Activated CD8-positive, alpha-beta memory T cell treated with anti-CD3 and anti-CD28 coated beads, Interleukin-2, amount 10 ng/mL, durations not matched to agents 7 days and 5 days (primary cell): Measurements from ENCODE around the gene GALK2. TPM values are rescaled to one million over a fixed set of nuclear protein-coding genes. Genes with fewer than 3 reads are reported as not detected.
"Not testable (repeated sequence)": the region's sequence is repeated elsewhere in the genome, so short reads cannot be mapped to it uniquely, and the experiment has no call there.

ENCODE experiments used
- ATAC-seq: fragments of 150-1000 bp; cut with Tn5 transposase; one replicate; pipeline ENCODE4 v1.10.0; 2021; ENCODE audit warnings: moderate library complexity
- CTCF ChIA-PET: fragments of 350-600 bp; sonication (Branson Sonifier 250); formaldehyde crosslinking; loops from one replicate; lab custom pipeline; 2021; ENCODE audit warnings: antibody characterized with exemption; lab: Charles Lee
- DNase-seq: peaks from one replicate; pipeline ENCODE4 v3.0.0-alpha.2; 2020
- H3K27ac Mint-ChIP-seq: one replicate; pipeline ENCODE4 v1.8.0; 2021; ENCODE audit warnings: mild to moderate bottlenecking, mixed read lengths
- H3K27me3 Mint-ChIP-seq: one replicate; pipeline ENCODE4 v1.8.0; 2021; ENCODE audit warnings: mixed read lengths
- H3K36me3 Mint-ChIP-seq: one replicate; pipeline ENCODE4 v1.8.0; 2021; ENCODE audit warnings: mild to moderate bottlenecking, mixed read lengths
- H3K4me1 Mint-ChIP-seq: one replicate; pipeline ENCODE4 v1.8.0; 2021; ENCODE audit warnings: mixed read lengths
- H3K4me3 Mint-ChIP-seq: one replicate; pipeline ENCODE4 v1.8.0; 2021; ENCODE audit warnings: mild to moderate bottlenecking, moderate library complexity, mixed read lengths
- H3K9me3 Mint-ChIP-seq: one replicate; pipeline ENCODE4 v1.8.0; 2022; ENCODE audit warnings: low read depth, mixed read lengths
- total RNA-seq, 2 experiments: library from RNA; stranded (reverse); gene quantifications; one replicate each; pipeline ENCODE4 v1.2.3, GENCODE V29; 2021

Gene GALK2
- total RNA-seq, 2 experiments from 2014 or later, result 27.0 to 30.9 TPM

DNA sequence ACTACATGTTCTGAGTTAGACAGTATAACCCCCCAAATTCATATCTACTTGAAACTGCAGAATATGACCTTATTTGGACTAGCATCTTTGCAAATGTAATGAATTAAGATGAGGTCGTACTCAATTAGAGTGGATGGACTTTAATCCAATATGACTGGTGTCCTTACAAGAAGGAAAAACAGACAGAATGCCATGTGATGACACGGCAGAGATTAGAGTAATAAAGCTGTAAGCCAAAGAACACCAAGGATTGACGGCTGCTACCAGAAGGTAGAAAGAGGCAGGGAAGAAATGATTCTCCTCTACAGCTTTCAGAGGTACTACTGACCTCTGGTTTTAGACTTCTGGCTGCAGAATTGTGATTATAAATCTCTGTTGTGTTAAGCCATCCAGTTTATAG lies 30.3 kb downstream of the GALK2 start:
- H3K27me3 Mint-ChIP-seq, result no peaks in the 10 kb centered on the region
- CTCF ChIA-PET, result no interaction called here
- DNase-seq (no peak), ATAC-seq (no peak)
- H3K9me3 Mint-ChIP-seq, result peaks cover 7% of the 10 kb centered on the region
- H3K4me3 Mint-ChIP-seq, result no peak overlapping the region
- no peak overlapping the region for H3K27ac Mint-ChIP-seq
- H3K4me1 Mint-ChIP-seq, result no peaks in the 10 kb centered on the region
- peaks cover 40% of the 10 kb centered on the region for H3K36me3 Mint-ChIP-seq

DNA sequence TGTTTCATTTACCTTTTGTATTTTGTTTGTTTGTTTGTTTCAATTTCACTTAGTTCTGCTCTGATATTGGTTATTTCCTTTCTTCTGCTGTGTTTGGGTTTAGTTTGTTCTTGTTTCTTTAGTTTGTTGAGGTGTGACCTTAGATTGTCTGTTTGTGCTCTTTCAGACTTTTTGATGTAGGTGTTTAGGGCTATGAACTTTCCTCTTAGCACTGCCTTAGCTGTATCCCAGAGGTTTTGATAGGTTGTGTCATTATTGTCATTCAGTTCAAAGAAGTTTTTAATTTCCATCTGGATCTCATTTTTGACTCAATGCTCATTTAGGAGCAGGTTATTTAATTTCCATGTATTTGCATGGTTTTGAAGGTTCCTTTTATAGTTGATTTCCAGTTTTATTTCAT lies 38.1 kb downstream of the GALK2 start:
- peaks cover 78% of the 10 kb centered on the region for H3K36me3 Mint-ChIP-seq
- CTCF ChIA-PET, H3K4me1 Mint-ChIP-seq, H3K27ac Mint-ChIP-seq, ATAC-seq, H3K27me3 Mint-ChIP-seq, DNase-seq, H3K4me3 Mint-ChIP-seq: not testable (repeated sequence)
- H3K9me3 Mint-ChIP-seq, result peaks cover 31% of the 10 kb centered on the region

DNA sequence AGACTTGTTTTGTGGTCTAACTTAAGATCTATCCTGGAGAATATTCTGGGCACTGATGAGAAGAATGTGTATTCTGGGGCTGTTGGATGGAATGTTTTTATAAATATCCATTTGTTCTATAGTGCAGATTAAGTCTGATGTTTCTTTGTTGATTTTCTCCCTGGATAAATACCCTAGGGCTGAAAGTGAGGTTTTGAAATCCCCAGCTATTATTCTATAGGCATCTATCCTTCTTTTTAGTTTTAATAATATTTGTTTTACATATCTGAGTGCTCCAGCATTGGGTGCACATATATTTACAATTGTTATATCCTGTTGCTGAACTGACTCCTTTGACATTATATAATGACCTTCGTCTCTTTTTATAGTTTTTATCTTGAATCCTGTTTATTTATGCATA lies 42.9 kb downstream of the GALK2 start:
- Mint-ChIP-seq H3K9me3 (peaks cover 23% of the 10 kb centered on the region), H3K4me3 (no peak overlapping the region), H3K36me3 (peaks cover 51% of the 10 kb centered on the region), H3K27ac (no peak overlapping the region), H3K4me1 (peaks cover 3% of the 10 kb centered on the region), H3K27me3 (no peaks in the 10 kb centered on the region)
- CTCF ChIA-PET, result no interaction called here
- no peak for DNase-seq
- no peak for ATAC-seq

DNA sequence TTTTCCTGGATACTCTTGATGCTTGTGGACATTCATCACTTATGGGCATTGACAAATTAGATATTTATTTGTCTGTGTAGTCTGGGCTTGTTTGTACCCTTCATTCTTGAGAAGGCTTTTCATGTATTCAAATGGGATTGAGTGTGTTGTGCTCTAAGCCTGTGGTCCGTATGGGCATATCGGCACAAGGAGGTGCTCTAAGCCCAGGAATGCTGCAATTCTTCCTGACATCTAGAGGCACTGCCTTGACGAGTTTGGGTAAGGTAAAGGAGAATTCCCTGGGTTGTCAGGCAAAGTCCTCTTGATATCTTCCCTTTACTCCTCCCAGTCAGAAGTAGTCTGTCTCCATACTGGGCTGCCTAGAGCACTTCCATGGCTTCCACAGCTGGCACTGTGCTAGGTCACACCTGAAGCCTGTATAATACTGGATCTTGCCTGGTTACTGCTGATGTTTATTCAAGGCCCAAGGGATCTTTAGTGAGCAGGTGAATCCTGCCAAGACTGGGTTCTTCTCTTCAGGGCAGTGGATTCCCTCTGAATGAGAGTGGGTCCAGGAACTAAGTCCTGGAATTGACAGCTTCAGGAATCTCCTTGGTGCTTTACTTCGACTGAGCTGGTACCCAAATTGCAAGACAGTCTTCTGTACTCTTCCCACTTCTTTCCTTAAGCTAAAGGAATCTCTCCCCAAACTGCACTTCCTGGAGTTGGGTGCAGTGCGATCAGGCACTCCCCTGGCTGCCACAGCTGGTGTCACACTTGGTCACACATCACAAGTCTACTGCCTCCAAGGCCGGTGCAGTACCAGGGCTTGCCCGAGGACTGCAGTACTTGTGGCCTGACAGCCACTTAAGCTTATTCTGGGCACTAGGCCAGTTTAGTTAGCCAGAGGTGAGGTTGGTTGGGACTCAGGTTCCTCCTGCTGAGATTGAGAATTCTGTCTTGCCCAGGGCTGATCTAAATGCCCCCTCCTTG lies 46.0 kb downstream of the GALK2 start:
- CTCF ChIA-PET, result no interaction called here
- H3K4me3 Mint-ChIP-seq, result no peak overlapping the region
- DNase-seq (no peak), ATAC-seq (no peak)
- H3K4me1 Mint-ChIP-seq, result peaks cover 2% of the 10 kb centered on the region
- peaks cover 8% of the 10 kb centered on the region for H3K9me3 Mint-ChIP-seq
- H3K36me3 Mint-ChIP-seq, result peaks cover 52% of the 10 kb centered on the region
- H3K27ac Mint-ChIP-seq, result no peak overlapping the region
- no peaks in the 10 kb centered on the region for H3K27me3 Mint-ChIP-seq

DNA sequence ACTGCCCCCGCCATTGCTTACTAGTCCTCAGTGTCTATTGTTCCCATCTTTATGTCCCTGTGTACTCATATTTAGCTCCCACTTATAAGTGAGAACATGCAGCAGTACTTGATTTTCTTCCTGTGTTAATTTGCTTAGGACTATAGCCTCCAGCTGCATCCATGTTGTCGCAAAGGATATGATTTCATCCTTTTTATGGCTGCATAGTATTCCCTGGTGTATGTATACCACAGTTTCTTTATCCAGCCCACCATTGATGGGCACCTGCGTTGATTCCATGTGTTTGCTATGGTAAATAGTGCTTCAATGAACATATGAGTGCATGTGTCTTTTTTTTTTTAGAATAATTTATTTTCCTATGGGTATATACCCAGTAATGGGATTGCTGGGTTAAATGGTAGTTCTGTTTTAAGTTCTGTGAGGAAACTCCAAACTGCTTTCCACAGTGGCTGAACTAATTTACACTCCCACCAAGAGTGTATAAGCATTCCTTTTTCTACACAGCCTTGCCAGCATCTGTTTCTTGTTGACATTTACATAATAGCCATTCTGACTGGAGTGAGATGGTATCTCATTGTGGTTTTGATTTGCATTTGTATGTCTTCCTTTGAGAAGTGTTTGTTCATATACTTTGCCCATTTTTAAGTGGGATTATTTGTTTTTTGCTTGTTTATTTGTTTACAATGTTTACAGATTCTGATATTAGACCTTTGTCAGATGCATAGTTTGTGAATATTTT lies 53.7 kb downstream of the GALK2 start:
- DNase-seq, result no peak
- Mint-ChIP-seq H3K36me3 (peaks cover 74% of the 10 kb centered on the region), H3K9me3 (peaks cover 16% of the 10 kb centered on the region), H3K4me1 (peaks cover 15% of the 10 kb centered on the region), H3K27ac (no peak overlapping the region), H3K27me3 (no peaks in the 10 kb centered on the region), H3K4me3 (no peak overlapping the region)
- CTCF ChIA-PET, result no interaction called here
- no peak for ATAC-seq

DNA sequence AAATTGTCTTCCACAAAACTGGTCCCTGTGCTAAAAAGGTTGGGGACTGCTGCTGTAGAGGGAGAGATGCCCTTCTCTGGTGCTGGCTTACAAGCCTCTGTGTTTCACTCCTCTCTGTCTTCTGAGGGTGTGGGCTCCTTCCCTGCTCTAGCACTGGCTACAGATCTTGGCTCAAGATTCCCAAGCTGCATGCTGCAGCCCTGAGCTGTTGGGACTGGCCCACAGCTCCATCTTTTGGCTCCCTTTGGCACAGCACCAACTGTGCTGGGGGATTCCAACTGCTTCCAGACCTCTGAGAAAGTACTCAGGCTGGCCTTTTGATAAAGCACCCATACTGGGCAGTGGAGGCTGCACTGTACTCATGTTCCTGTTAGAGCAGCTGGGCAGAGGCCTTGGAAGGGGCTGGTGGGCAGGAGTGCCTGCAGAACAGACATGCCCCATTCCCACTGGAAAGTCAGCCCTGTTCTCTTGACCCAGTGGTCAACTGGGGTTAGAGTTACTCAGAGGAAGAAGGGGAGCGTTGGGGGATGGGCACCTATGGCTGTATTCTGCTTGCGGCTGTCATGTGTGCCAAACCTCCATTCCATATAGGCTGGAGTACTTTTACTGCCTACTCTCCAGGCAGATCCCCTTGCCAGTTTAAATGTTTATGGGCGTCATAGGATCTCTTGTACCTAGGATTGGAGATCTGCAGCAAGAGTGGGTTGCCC lies 55.7 kb downstream of the GALK2 start:
- H3K36me3 Mint-ChIP-seq, result peaks cover 72% of the 10 kb centered on the region
- H3K4me3 Mint-ChIP-seq, result no peak overlapping the region

DNA sequence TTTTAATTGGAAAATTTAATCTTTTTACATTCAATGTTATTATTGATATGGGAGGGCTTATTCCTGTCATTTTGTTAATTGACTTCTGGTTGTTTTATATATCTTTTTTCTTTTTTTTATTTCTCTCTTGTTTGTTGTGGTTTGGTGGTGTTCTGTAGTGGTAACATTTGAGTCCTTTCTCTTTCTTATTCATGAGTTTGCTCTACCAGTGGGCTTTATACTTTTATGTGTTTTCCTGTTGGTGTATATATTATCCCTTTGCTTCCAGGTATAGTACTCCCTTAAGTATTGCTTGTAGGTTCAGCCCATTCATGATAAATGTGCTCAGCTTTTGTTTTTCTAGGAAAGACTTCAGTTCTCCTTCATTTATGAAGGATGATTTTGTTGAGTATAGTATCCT lies 57.6 kb downstream of the GALK2 start:
- ATAC-seq, result no peak
- peaks cover 14% of the 10 kb centered on the region for H3K9me3 Mint-ChIP-seq
- H3K36me3 Mint-ChIP-seq, result peaks cover 74% of the 10 kb centered on the region
- CTCF ChIA-PET, result interaction anchor here (1.3 kb wide), 1 partner anchor 8 kb away, joined by 6 read pairs; no protein-coding TSS in a partner anchor
- no peak overlapping the region for H3K4me3 Mint-ChIP-seq
- H3K27ac Mint-ChIP-seq, result no peak overlapping the region
- DNase-seq, result no peak
- peaks cover 24% of the 10 kb centered on the region for H3K4me1 Mint-ChIP-seq
- no peaks in the 10 kb centered on the region for H3K27me3 Mint-ChIP-seq

More for the DNA sequence above, 55.7 kb downstream of the GALK2 start:
- ATAC-seq (no peak), DNase-seq (no peak)
- no peak overlapping the region for H3K27ac Mint-ChIP-seq
- H3K4me1 Mint-ChIP-seq, result peaks cover 21% of the 10 kb centered on the region
- no peaks in the 10 kb centered on the region for H3K27me3 Mint-ChIP-seq
- CTCF ChIA-PET, result interaction anchor here (1.3 kb wide), 1 partner anchor 10 kb away, joined by 6 read pairs; no protein-coding TSS in a partner anchor
- peaks cover 17% of the 10 kb centered on the region for H3K9me3 Mint-ChIP-seq

DNA sequence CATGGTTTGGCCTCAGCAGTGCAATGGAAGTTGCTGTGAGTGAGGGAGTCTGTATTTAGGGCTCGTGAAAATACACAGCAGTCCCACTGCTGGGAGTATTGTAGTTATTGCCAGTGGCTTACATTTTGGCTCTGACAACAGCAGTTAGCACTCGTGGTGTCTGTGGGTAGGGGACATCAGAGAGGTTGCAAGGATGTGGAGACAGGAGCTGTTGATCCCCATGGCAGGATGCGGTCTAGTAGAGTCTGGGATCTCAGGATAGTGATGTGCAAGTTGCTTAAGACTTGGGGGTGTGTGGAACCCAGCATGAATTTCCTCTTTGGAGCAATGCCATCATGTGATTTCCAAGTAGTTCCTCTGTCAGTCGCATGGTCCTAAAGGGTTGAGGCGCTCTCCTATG lies 59.9 kb downstream of the GALK2 start:
- Mint-ChIP-seq H3K27ac (no peak overlapping the region), H3K9me3 (peaks cover 9% of the 10 kb centered on the region), H3K4me1 (peaks cover 32% of the 10 kb centered on the region), H3K4me3 (no peak overlapping the region), H3K27me3 (no peaks in the 10 kb centered on the region), H3K36me3 (peaks cover 70% of the 10 kb centered on the region)
- CTCF ChIA-PET, result no interaction called here
- ATAC-seq, result no peak
- no peak for DNase-seq

DNA sequence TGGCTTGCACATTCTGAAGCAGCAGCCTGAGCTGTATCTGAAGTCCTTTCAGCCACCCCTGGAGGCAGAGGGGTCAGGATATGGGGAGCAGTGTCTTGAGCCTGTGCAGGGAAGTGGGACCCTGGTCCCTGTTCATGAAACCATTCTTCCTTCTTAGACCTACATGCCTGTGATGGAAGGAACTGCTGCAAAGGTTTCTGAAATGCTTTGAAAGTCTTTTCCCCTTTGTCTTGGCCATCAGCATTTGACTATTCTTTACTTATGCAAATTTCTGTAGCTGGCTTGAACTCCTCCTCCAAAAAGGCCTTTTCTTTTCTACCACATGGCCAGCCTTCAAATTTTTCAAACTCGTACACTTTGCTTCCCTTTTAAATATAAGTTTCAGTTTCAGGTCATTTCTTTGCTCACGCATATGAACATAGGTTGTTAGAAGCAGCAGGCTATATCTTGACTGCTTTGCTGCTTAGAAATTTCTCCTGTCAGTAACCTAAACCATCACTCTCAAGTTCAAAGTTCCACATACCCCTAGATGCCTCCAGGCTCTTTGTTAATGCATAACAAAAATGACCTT lies 62.3 kb downstream of the GALK2 start:
- no peak overlapping the region for H3K4me3 Mint-ChIP-seq
- CTCF ChIA-PET, result no interaction called here
- no peak for ATAC-seq
- peaks cover 9% of the 10 kb centered on the region for H3K9me3 Mint-ChIP-seq
- H3K27ac Mint-ChIP-seq, result no peak overlapping the region
- H3K27me3 Mint-ChIP-seq, result no peaks in the 10 kb centered on the region
- peaks cover 54% of the 10 kb centered on the region for H3K36me3 Mint-ChIP-seq
- DNase-seq, result no peak
- H3K4me1 Mint-ChIP-seq, result peaks cover 39% of the 10 kb centered on the region

DNA sequence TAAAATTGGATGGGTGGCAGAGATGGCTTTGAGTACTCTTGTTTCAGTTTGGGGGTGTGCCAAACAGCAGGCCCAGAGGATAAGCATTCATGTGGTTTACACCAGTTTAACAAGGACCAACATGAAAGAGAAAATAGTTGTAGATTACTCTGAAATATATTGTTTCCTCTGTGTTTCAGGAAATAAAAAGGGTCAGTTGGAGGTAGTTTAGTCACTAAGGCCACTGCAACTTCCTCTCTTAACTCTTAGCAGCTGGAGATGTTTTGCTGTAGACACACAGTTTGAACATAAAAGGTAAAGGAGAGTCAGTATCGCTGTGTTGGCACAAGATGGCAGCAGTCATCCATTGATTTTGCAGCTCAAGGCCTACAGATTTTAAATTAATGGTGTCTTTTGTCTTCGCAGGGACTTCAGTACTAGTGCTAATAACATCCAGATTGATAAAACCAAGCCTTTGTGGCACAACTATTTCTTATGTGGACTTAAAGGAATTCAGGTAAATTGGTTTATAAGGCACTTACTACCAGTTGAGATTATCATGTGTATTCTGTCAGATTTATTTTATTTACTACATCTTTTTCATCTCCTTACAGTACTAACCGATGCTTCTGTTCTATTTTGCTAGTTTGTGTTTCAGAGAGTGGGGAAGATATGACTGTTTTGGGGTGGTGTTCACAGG lies 65.5 kb downstream of the GALK2 start:
- Mint-ChIP-seq H3K27me3 (no peaks in the 10 kb centered on the region), H3K9me3 (no peaks in the 10 kb centered on the region), H3K27ac (peak overlapping the region; percentile 74), H3K4me1 (peaks cover 25% of the 10 kb centered on the region), H3K4me3 (no peak overlapping the region), H3K36me3 (peaks cover 33% of the 10 kb centered on the region)
- peak; percentile 94 for ATAC-seq
- CTCF ChIA-PET, result interaction anchor here (0.6 to 3.7 kb wide), 17 partner anchors 9 to 1026 kb away, joined by 3 to 53 read pairs (median 4); partner anchors contain the start of genes CEP152, COPS2, FGF7 and GALK2
- DNase-seq, result peak; percentile 74

DNA sequence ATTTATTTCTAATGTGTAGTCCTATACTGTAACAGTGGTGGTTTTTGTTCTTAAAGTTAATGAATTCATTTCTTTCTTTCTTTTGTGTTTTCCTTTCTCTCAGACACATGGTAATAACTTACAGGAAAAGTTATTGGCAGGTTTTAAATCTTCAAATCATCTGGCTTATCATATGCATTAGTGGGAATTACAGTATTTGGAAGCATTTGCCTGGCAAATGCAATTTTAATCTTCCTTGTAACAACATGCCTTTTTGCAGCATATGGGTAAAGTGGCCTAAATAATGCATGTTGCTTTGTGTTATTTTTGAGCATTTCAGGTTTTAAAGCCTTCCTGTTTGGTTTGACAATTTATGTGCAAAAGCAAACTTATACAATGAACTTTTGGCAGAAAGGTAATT lies 66.8 kb downstream of the GALK2 start:
- no peak for ATAC-seq
- Mint-ChIP-seq H3K9me3 (no peaks in the 10 kb centered on the region), H3K4me3 (no peak overlapping the region), H3K36me3 (peaks cover 25% of the 10 kb centered on the region), H3K27ac (no peak overlapping the region), H3K4me1 (peaks cover 25% of the 10 kb centered on the region), H3K27me3 (no peaks in the 10 kb centered on the region)
- CTCF ChIA-PET, result interaction anchor here (1.1 to 3.7 kb wide), 6 partner anchors 11 to 767 kb away, joined by 3 to 53 read pairs (median 6); partner anchors contain the start of gene FGF7
- no peak for DNase-seq

DNA sequence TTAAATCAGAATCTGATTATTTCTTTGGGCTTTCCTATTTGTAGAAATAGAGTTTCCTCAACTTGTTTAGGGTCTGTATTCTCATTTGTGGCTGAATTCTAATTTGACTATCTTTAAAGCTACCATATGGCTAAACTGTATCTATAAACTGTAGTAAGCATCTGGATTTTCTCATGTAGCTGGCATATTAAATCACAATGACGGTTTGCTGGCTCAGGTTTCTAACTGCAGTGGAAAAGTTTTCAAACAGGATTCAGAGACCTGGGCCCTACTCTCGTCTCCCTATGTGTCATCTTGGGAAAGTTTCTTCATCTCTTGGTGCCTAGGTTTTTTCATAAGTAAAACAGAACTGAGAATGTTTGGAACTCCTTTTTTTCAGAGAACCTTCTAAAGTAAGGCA lies 68.3 kb downstream of the GALK2 start:
- Mint-ChIP-seq H3K4me3 (no peak overlapping the region), H3K9me3 (no peaks in the 10 kb centered on the region), H3K4me1 (peaks cover 18% of the 10 kb centered on the region), H3K36me3 (peaks cover 24% of the 10 kb centered on the region), H3K27ac (no peak overlapping the region), H3K27me3 (no peaks in the 10 kb centered on the region)
- no peak for ATAC-seq
- no peak for DNase-seq
- CTCF ChIA-PET, result interaction anchor here (1.5 to 3.7 kb wide), 2 partner anchors 184 to 189 kb away, joined by 3 to 53 read pairs; partner anchors contain the start of gene FGF7
